H1 (cell line): Measurements from ENCODE around the gene PBX1. TPM values are rescaled to one million over a fixed set of nuclear protein-coding genes. Genes with fewer than 3 reads are reported as not detected.

Experiments used
- NANOG ChIP-seq: IDR thresholded peaks from 2 replicates; pipeline ENCODE4 v1.6.1; 2011; ENCODE audit warnings: low read length, low read depth, mild to moderate bottlenecking, inconsistent platforms; ENCODE audit not compliant: insufficient read depth, poor library complexity, severe bottlenecking
- SIRT6 ChIP-seq: IDR thresholded peaks from one replicate; pipeline ENCODE4 v1.7.1; 2012; ENCODE audit warnings: low read length, inconsistent platforms
- polyA plus RNA-seq, 7 experiments: library from polyadenylated mRNA; depleted of rRNA in 3 of 7; stranded (reverse) in 5 of 7; unstranded in 2 of 7; fragments of >200 nt in 5 of 7; fragments of 200-250 nt in 2 of 7; gene quantifications; 1 replicate in 5 of 7; 2 replicates in 1 of 7; 4 replicates in 1 of 7; pipeline versions ENCODE4 v1.2.1 to v1.2.3, GENCODE V29; 2011 to 2013; ENCODE audit warnings: missing spikeins in 2 of 7, mixed read lengths in 2 of 7
- total RNA-seq: library from RNA; stranded (reverse); fragmentation: NEBNext Ultra II Directional; extraction: Animal tissue kit (Norgen Biotek cat#: 25700); gene quantifications from 2 replicates; pipeline ENCODE4 v1.2.1, GENCODE V29; 2021

PBX1 gene
- total and polyA plus RNA-seq, 2 of the 8 experiments (the other 6 are each of a cell fraction or from before 2014, with no cell fraction given), result 87.4 to 124 TPM

DNA sequence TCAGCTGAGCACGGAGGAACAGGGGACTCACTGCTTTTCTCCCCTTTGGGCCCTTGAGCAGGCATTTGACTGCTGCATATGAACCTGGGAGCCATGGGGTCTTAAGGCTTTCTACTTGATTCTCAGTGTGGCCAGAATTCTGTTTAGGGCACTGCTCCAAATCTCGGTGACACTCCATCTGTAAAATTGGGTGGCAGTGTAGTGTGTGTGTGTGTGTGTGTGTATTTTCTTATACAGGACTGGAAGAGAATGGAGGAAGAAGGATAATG lies 162.2 kb downstream of the PBX1 start (continued):
- TF ChIP-seq NANOG (no peak), SIRT6 (no peak)
